ENCODE data around the gene MFAP3L.
"Not testable (repeated sequence)": the region's sequence is repeated elsewhere in the genome, so short reads cannot be mapped to it uniquely, and the experiment has no call there.

Gene MFAP3L

DNA sequence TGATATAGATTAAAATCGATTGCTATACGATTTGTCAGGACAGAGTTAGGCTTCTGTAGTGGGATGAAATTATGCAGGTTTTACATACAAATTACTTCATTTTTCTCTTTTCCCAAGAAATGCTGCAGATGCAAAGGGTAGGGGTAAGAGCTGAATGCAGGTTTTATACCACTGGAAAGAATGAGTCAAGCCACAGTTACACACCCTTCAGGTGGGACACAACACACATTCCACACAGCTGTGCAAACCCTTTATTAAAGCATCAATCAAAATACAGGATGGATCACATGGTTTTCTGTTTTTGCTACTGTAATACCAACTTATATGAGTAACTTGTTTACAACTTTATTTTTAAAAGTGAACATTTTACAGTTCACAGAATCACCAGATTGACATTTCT is 39.8 kb downstream of the MFAP3L start:
- DNase-seq, result no peak

DNA sequence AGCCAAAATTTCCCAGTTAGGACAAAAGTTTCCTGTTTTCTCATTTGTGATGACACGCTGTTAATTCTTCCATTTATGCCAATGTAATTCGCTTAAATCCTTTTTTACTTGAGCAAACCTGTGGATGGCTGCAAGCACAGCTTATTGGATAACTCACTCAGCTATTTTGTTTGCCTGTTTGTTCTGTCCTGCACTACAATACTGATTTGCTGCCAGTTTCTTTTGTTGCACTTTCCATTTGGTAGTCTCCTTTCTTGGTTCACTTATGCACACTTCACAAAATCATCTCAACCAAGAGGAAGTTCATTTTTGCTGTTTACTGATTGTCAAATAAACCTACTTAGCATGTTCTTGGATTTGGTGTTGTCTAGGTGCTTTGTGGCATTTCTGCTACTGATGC is 40.3 kb downstream of the MFAP3L start:
- DNase-seq, result no peak

DNA sequence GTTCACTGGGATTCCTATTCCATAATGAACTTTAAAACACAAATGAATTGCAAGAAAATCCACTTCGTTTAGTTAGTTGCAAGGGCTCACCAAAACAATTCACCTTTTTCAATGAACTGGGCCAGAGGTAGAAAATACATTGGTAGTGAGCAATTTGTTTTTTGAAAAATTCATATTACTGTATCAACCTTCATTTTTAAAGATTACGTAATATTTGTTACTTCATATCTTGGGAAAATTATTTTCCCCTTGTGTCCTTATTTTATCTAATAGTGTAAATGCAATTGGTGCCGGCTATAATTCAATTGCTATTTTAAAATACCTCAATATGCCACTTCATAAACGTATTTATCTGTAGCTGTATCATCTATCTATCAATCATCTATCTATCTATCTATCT is 41.5 kb downstream of the MFAP3L start:
- DNase-seq, result no peak

DNA sequence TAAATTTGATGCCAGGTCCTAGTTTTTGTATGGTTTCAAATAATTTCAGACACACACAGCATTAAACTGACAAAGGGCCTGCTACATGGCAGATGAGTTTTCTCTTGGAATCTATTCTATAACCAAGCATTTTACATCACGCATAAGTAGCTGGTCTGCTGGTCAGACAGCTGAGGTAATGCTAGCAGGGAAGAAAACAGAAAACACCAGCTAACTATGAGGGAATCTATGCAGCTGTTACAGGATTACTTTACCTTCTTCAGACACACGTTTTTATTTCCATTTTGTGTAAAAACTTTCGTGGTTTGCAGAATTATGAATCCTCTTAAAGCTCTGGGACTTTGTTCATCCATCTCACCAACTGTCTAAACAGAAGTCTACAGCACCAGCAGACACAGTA is 42.0 kb downstream of the MFAP3L start:
- DNase-seq, result no peak

DNA sequence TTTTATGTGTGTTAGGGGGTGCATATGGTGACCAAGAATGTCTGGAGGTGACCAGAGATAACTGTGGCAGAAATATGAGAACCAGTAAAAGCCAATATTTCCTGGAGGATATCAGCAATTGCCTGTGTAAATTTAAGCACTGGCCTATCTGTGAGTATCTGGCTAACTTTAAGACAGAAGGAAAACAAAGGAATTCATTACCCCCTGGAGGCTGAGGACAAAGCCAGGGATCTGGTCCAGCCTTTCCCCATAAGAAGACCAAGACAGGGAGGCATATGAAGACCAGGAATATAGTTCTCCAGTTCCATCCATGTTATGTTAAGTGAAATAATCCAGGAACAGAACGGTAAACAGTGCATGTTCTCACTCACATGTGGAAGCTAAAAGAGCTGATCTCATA is 49.2 kb downstream of the MFAP3L start:
- no peak for DNase-seq

DNA sequence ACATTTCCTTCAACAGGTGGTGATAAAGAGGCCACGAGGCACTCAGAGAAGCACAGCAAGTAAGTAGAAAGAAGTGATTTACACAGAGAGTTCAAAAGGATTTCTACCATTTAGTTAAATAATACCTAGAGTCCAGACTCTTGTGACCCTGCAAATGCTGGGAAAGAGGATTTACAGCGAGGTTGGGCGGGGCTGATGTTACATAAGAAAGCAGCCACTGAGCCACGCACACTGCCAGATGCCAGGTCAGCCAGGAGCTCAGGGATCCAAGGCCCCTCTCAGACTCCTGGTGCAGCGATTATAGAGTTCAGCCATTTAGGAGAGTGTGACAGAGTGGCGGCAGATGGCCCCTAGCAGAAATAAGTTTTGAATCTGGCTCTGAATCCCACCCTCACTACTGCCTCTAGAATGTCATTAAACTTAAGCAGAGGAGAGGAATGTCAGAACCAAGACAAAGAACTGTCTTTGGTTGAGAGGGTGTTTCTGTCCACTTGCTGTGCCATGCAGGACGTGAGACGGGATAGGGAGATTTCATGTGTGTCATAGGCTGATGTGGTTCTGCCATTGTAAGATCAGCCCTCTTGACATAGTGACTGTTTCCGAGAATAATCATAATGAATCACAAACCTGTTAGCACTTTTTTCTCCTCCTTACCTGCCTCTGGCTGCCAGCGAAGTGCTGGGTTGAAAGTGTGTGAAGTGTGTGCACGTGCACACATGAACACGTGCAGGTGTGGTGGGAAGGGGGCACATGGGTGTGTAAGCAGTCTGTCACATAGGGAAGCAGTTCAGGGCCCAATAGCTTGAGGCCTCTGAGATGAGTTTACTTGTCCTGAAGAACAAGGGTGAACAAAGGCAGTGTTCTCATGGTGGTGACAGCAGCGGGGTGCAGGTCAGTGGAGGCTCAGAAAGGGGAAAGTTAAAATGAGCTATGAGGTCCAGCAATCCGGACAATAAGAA is 50.1 kb downstream of the MFAP3L start:
- no peak for DNase-seq

DNA sequence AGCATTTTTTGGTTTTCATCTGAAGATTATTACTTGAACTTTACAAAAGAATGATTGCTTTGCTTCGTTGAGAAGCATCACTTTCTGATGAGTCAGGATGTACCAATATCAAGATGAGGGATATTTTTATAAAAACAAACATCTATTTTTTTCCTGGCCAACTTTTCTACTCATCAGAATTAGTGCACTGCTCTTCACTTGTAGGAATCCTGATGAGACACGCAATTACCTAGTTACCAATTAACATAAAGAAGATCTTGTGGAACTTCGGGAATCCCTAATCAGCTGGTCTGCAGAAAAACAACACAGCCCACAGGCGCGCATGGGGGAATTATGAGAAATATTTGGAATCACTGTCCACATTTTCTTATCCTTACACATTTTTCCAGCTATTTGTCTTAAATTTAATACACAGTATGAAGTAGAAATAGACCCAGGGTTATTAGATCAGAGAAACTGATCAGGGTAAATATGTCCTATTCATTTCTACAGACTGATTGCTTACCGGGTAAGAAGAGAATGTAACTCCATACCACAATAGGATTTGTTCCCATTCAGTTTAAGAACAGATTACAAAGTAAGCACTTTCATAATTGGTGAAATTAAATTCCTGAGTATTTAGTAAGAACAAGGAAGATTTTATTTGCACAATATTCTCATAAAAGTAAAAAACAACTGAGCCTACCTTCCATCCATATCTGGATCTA is 50.9 kb downstream of the MFAP3L start:
- no peak for DNase-seq

DNA sequence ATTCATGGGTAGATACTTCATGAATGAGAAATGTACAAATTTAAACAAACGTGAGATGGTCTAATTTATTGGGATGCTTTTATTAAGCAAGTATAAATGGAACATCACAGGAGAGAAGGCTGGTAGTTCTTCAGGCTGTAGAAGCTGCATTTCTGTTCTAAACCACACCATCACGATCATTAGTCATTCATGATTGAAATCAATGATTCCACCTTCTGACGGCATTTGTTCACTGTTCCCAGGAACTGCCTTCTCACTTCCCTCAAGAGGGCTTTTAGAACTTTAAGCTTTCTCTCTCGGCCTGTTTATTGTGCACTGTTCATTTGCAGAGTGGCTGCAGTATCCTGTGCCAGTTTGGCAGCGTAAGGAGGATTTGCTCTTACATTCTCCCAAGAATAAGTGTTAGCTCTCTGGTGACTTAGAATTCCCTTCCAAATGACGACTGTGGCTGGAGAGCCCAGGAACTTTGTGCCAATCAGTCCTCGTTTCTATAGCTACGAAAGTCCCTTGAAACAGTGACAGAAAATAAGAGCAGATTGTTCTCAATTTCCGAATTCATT is 54.7 kb downstream of the MFAP3L start:
- no peak for DNase-seq

DNA sequence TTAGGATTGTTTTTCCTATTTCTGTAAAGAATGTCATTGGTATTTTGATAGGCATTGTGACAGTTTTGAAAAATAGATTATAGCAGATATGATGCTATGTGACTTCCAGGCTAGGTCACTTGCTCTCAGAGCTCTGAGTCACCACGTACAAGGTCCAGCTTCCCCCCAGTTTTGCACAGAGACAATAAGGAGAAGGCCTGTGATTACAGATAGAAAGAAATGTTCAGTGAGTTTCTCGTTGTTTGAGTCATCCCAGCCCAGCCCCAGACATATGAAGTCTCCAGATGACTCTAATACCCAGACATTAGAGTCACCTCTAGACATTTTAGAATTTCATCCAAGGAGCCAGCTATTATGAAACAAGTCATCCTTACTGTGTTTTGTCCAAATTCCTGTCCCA is 57.2 kb downstream of the MFAP3L start:
- peak; percentile 32 for DNase-seq

DNA sequence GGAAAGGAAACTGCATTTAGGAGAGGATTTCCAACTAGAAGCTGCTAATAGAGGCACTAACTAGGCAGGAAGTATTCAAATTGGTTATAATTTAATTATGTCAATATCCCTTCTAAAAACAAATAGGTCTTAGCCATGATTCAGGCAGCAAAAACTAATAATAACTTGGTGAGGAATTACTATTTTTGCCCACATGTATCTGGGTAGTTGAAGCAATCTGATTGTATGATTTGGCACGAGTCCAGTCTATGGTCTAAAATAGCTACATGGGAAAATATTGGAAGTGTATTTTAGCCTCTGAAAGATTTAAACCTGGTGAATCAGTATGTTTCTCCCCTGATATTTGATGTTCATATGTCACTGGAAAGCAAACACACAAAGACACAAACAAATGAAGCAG is 62.2 kb downstream of the MFAP3L start:
- no peak for DNase-seq

DNA sequence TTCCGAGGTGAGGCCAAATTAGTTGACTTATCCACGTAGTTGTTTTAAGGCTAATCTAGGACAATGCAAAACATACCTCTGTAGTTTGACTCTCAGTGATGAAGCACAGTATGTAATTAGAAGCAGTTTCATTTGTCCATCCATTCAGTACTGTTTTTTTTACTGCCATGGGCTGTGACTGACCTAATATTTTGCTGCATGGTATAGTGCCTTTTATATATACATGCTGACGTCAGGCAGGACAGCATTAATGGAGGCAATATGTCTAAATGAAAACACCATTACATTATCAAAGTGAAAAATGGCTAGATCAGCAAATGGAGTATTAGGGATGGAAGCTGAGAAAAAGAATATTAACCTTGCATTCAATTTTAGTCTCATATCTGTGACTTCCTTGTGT is 66.9 kb downstream of the MFAP3L start:
- DNase-seq, result no peak

DNA sequence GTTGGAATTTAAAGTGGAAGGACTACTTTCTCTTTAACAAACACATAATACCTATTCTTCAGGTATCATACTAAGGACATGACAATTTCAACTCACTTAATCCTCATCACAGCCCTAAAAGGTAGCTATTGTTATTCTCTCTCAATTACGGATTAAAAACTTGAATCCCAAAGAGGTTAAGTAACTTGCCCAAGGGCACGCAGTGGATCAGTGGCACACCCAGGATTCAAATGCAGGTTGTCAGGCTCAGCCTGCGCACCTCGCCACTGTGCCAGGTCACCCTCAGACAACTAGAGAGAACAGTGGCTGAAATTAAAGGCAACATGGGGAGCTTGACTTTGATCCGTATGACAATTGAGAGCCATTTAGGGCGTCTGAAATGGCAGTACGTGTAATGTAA is 67.6 kb downstream of the MFAP3L start:
- no peak for DNase-seq

DNA sequence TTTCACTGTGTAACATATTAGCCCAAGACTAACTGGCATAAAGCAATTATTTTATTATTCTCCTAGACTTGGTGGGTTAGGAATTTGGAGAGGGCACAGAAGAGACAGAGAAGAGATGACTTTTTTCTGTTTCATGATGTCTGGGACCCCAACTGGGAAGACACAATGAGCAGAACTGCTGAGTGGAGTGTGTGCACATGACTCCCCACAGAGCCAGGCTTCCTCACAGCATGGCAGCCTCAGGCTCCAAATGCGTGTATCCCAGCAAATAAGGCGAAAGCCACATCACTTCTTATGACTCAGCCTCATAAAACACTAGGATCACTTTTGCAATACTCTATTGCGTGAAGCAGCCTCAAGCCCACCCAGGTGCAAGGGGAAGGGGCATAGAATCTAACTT is 68.4 kb downstream of the MFAP3L start:
- DNase-seq, result no peak

DNA sequence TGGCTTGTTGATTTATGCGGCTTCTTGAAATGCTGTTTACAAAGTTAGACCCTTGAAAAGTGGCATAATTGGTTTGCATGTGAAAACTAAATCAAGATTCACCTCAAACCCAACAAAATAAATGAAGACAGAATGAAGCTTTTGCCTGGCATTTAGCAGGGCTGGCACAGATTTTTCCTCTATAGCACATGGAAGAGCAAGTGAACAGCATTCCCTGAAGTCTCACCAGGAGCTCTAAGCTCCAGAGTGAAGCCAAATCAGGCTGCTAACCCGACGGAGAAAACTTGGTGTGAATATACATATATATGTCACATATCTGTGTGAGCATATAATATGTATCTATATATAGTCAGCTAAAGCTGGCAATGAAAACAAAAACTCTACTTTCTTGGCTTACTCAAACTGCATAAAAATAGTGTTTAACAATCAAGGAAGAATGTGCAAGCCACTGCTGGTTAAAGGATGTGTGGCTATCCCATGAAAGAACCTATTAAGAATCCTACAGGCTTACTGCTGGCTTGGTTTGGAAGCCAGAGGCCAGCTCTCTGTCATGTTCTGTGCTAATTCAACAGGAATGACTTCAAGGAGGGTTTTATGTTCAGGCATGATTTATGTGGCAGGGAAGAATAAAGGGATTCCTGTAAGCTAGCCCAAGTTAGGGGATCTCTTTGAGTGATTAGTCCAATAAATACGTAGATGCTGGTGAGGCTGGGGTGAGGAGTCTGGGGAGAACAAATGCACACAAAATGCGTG is 69.9 kb downstream of the MFAP3L start:
- DNase-seq, result no peak

DNA sequence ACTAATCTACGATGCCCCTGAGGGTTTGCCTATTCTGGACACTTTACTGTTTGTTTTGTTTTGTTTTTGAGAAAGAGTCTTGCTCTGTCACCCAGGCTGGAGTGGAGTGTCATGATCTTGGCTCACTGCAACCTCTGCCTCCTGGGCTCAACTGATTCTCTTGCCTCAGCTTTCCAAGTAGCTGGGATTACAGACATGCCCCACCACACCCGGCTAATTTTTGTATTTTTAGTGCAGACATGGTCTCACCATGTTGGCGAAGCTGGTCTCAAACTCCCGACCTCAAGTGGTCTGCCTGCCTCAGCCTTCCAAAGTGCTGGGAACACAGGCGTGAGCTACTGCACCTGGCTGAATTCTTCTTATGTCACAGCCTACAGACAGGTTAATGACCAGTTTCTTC is 70.7 kb downstream of the MFAP3L start:
- DNase-seq, result no peak

DNA sequence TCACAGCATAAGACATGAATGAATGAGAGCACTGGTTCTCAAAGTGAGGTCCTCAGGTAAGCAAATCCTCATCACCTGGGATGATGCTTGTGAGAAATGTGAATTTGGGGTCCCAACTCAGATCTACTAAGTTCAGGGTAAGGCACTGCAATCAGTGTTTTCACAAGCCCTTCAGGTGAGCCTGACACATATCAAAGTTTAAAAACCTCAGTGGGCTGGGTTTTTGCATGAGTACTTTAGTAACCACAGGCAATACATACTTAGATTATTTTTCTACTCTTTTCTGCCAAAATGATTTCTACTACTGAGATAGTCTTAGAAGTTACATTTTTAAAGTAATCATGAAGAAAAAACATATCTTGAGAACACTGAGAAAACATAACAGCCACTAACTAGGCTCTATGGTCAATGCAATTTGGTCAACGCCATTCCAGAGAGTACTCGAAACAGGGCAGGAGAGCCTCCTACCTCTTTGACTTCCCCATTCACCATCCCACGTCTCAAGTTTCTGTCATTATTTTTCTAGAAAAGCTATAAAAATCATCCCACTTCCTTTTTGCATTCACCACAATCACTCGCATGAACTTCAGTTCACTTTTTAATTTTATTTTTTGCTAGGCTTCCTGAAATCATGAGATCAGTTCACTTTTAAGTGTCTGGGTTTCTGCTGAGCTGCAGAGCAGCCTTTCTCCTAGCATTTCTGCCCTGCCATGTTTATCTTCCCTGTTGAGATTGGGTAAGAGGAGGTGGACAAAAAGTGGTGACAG is 73.8 kb downstream of the MFAP3L start:
- no peak for DNase-seq

DNA sequence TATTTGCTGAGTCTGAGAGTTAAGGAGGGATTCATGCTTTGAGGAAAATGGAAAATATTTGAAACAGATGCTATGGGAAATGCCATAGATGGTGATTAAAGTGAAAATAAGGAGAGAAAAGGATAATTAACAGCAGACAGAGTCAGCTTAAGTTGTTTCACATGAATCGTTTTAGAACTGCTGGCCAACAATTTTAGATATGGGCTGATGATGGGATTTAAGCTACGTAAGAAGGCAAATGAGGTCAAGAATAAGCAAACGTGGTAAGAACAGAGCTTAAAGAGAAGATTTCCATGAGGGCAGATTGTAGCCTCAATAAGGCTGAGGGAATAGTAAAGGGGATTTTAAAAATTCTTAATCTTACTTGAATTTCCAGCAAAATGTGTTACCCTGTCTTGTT is 77.9 kb downstream of the MFAP3L start:
- DNase-seq, result no peak

DNA sequence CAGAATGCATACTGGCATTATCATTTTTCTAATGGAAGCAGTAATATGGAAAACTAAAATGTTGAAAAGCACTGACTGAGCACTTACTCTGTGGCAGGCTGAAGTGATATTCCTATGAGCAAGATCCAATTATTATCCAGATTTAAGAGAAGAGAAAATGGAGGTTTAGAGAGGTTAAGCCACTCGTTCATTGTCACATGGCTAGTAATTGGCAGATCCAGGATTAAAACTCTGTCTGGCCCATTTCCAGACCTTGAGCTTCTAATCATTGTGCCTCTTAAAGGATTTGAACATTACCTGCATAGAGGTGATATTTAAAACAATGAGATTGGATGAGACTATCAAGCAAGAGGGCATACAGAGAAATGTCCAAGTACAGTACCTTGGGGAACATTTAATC is 80.6 kb downstream of the MFAP3L start:
- DNase-seq, result no peak

DNA sequence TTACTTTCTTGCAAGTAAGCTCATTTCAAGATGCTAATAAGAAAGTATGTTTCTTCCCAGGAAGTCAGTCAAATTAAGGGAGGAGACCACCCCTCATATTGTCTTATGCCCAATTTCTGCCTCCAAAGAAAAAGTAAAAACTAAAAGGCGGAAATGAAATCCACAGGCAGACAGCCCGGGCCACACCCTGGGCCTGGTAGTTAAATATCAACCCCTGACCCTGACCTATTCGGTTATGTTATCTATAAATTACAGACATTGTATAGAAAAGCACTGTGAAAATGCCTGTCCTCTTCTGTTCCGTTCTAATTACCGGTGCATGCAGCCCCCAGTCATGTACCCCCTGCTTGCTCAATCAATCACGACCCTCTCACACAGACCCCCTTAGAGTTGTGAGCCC is 82.6 kb downstream of the MFAP3L start:
- DNase-seq, result not testable (repeated sequence)

DNA sequence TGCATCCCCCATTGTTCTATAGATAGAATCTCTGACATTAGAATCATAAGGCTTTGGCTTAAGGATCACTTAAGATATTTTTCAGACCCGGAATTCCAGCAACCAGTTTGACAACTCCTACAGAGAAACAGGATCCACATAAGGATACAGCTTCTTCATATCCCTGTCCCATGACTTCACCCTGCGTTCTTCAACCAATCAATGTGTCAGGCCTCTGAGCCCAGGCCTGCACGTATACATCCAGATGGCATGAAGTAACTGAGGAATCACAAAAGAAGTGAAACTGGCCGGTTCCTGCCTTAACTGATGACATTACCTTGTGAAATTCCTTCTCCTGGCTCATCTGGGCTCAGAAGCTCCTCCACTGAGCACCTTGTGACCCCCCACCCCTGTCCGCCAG is 85.1 kb downstream of the MFAP3L start:
- no peak for DNase-seq

DNA sequence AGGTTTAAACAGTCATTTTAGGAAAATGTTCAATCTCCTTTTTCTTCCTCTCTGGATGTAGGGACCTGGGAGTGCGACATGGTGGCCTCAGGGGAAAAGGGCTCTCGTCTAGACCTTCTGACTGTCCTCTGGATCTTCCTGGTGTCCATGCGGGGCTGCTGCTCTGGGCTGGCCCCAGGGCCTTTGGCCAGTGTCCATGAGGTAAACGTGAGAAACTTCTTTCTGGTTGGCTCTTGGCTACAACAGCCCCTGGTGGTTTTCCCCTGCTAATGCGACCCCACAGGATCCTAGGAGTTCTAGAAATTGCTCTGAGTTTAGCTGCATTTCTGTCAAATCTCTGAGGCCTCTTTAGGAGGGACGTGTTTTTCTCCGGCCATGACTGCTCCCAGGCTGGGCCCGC is 85.7 kb downstream of the MFAP3L start:
- DNase-seq, result no peak
